K562 (cell line): ENCODE data around the gene ORC3. TPM values are rescaled to one million over a fixed set of nuclear protein-coding genes. Genes with fewer than 3 reads are reported as not detected.

ENCODE experiments used
- BCOR ChIP-seq: fragments of 450-650 bp; IDR thresholded peaks from 2 replicates; pipeline ENCODE4 v1.6.1; 2016
- BMI1 ChIP-seq: fragments of 150-350 bp; IDR thresholded peaks from 2 replicates; pipeline ENCODE4 v1.6.1; 2014; ENCODE audit warnings: low read length
- BRF1 ChIP-seq: IDR thresholded peaks from 3 replicates; pipeline ENCODE4 v1.6.1; 2011; ENCODE audit warnings: borderline replicate concordance, mild to moderate bottlenecking; ENCODE audit not compliant: insufficient read length; ENCODE audit errors: extremely low read depth
- CEBPG ChIP-seq, 3 experiments: fragments of 200-800 bp in 1 of 3; sonication (Bioruptor generic) in 1 of 3; sonication (generic) in 1 of 3; formaldehyde crosslinking in 1 of 3; IDR thresholded peaks in 2 of 3; conservative IDR thresholded peaks in 1 of 3; 2 replicates each; pipeline versions ENCODE4 v1.6.1 to v1.8.0; 2016 to 2022; ENCODE audit warnings: missing compliant biosample characterization in 2 of 3, missing genetic modification characterization in 2 of 3, mild to moderate bottlenecking in 1 of 3, missing genetic modification reagents in 1 of 3
- EZH2 ChIP-seq: IDR thresholded peaks from 2 replicates; pipeline ENCODE4 v1.6.1; 2012; ENCODE audit warnings: low read depth, mild to moderate bottlenecking, inconsistent platforms, low read length, borderline replicate concordance
- FOXJ2 ChIP-seq: fragments of 200-800 bp; sonication (Bioruptor generic); IDR thresholded peaks from 2 replicates; pipeline ENCODE4 v1.6.1; 2016; ENCODE audit warnings: missing genetic modification characterization, missing compliant biosample characterization
- HOXB6 ChIP-seq: fragments of 250-450 bp; sonication (Bioruptor Pico); IDR thresholded peaks from 2 replicates; pipeline ENCODE4 v1.5.1; 2022; ENCODE audit warnings: mild to moderate bottlenecking, borderline replicate concordance
- HSF4 ChIP-seq: fragments of 250-450 bp; sonication (Bioruptor Pico); IDR thresholded peaks from 2 replicates; pipeline ENCODE4 v2.1.2; 2022; ENCODE audit warnings: mild to moderate bottlenecking, moderate library complexity, borderline replicate concordance
- KLF16 ChIP-seq: IDR thresholded peaks from 2 replicates; pipeline ENCODE4 v1.6.1; 2016; ENCODE audit warnings: antibody characterized with exemption
- LARP7 ChIP-seq: fragments of 450-650 bp; IDR thresholded peaks from 2 replicates; pipeline ENCODE4 v1.6.1; 2016
- MTA1 ChIP-seq: fragments of 450-650 bp; IDR thresholded peaks from 2 replicates; pipeline ENCODE4 v1.6.1; 2017; ENCODE audit warnings: borderline replicate concordance
- NR2C1 ChIP-seq, 2 experiments: fragments of 450-650 bp; IDR thresholded peaks; 2 replicates each; pipeline ENCODE4 v1.6.1; 2017; ENCODE audit warnings: mild to moderate bottlenecking in 2 of 2, antibody characterized with exemption in 1 of 2, inconsistent platforms in 1 of 2, missing compliant biosample characterization in 1 of 2, missing genetic modification characterization in 1 of 2
- POLR3A ChIP-seq: IDR thresholded peaks from 2 replicates; pipeline ENCODE4 v1.6.1; 2011; ENCODE audit warnings: borderline replicate concordance, mild to moderate bottlenecking, moderate library complexity; ENCODE audit not compliant: insufficient read length, insufficient read depth; ENCODE audit errors: extremely low read depth
- SFPQ ChIP-seq: fragments of 200-400 bp; formaldehyde crosslinking; IDR thresholded peaks from 2 replicates; pipeline ENCODE4 v1.6.1; 2017; ENCODE audit warnings: mild to moderate bottlenecking, low read depth, low read length, moderate library complexity
- SMARCA4 ChIP-seq: fragments of 450-650 bp; IDR thresholded peaks from 2 replicates; pipeline ENCODE4 v1.6.1; 2016
- TAF1 ChIP-seq: IDR thresholded peaks from 2 replicates; pipeline ENCODE4 v1.6.1; 2011; ENCODE audit warnings: mild to moderate bottlenecking, low read length, moderate library complexity; ENCODE audit not compliant: insufficient read depth, control insufficient read depth, severe bottlenecking; ENCODE audit errors: extremely low read depth
- THRB ChIP-seq: fragments of 450-650 bp; formaldehyde crosslinking; conservative IDR thresholded peaks from 2 replicates; pipeline ENCODE4 v1.4.0; 2022; ENCODE audit warnings: mild to moderate bottlenecking, missing genetic modification characterization
- TSHZ1 ChIP-seq: fragments of 250-450 bp; sonication (Bioruptor Pico); IDR thresholded peaks from 2 replicates; pipeline ENCODE4 v1.4.0; 2020; ENCODE audit warnings: mild to moderate bottlenecking, moderate library complexity
- YBX1 ChIP-seq: fragments of 450-650 bp; IDR thresholded peaks from 2 replicates; pipeline ENCODE4 v1.7.1; 2016; ENCODE audit warnings: mild to moderate bottlenecking
- ZBTB43 ChIP-seq: sonication (generic); formaldehyde crosslinking; IDR thresholded peaks from 2 replicates; pipeline ENCODE4 v1.8.0; 2023; ENCODE audit warnings: mild to moderate bottlenecking, missing genetic modification reagents
- ZNF224 ChIP-seq: sonication (generic); formaldehyde crosslinking; IDR thresholded peaks from 2 replicates; pipeline ENCODE4 v1.8.0; 2022; ENCODE audit warnings: mild to moderate bottlenecking, missing genetic modification reagents
- ZNF24 ChIP-seq: fragments of 450-650 bp; IDR thresholded peaks from 2 replicates; pipeline ENCODE4 v1.6.1; 2016
- ZNF668 ChIP-seq: fragments of 250-450 bp; sonication (Bioruptor Pico); IDR thresholded peaks from 2 replicates; pipeline ENCODE4 v1.8.0; 2022; ENCODE audit warnings: mild to moderate bottlenecking, inconsistent platforms
- polyA plus RNA-seq, 8 experiments: library from polyadenylated mRNA; depleted of rRNA in 4 of 8; stranded (reverse) in 5 of 8; unstranded in 3 of 8; fragments of >200 nt; fragmentation: Nextera tagmentation in 2 of 8; fragmentation: Illumina TruSeq in 1 of 8; extraction: Ambion mirVana in 2 of 8; extraction: Trizol in 1 of 8; gene quantifications; 2 replicates each; pipeline versions ENCODE4 v1.2.1 to v1.2.3, GENCODE V29; 2011 to 2014; ENCODE audit warnings: inconsistent platforms in 1 of 8, missing spikeins in 1 of 8
- total RNA-seq, 7 experiments: library from RNA; depleted of rRNA in 6 of 7; stranded (reverse); fragments of >200 nt in 6 of 7; fragmentation: Illumina TruSeq in 2 of 7; extraction: Trizol in 2 of 7; gene quantifications; 2 replicates each; pipeline versions ENCODE4 v1.2.1 to v1.2.3, GENCODE V29; 2011 to 2021; ENCODE audit warnings: low replicate concordance in 1 of 7

The ORC3 gene
- total and polyA plus RNA-seq, 9 of the 15 experiments (the other 6 are each of a cell fraction or from before 2014, with no cell fraction given), result 28.8 to 159 (median 74.8) TPM

GRCh38 chr6:87701344-87701675 is 111.4 kb downstream of the ORC3 start (continued):
- TF ChIP-seq KLF16, result no peak
- no peak for TF ChIP-seq FOXJ2 (tag)
- no peak for TF ChIP-seq TAF1
- TF ChIP-seq ZBTB43 (CRISPR knock-in tag), result 0 out of 2 replicates have a peak, but pooled peaks have one; percentile 66
- TF ChIP-seq HOXB6 (CRISPR knock-in tag), result no peak
- TF ChIP-seq CEBPG (CRISPR knock-in tag; IDR thresholded peaks at IDR 0.05), result no peak
- no peak for TF ChIP-seq CEBPG (tag; conservative IDR thresholded peaks at IDR 0.05 in 1 of 2, IDR thresholded peaks at IDR 0.05 in 1 of 2)
- no peak for TF ChIP-seq LARP7
- no peak for TF ChIP-seq BMI1
- no peak for TF ChIP-seq ZNF224
- TF ChIP-seq SFPQ, result no peak
- TF ChIP-seq POLR3A, result no peak
- no peak for TF ChIP-seq ZNF668 (CRISPR knock-in tag)
- no peak for TF ChIP-seq SMARCA4
- TF ChIP-seq BCOR, result no peak
- TF ChIP-seq BRF1, result no peak
- TF ChIP-seq ZNF24, result no peak
- TF ChIP-seq MTA1, result no peak
- no peak for TF ChIP-seq THRB (CRISPR knock-in tag)
- no peak for TF ChIP-seq TSHZ1 (CRISPR knock-in tag)
- TF ChIP-seq EZH2, result no peak
- no peak for TF ChIP-seq HSF4 (CRISPR knock-in tag)
- no peak for TF ChIP-seq YBX1
- TF ChIP-seq NR2C1 (IDR thresholded peaks at IDR 0.05), result no peak
- TF ChIP-seq NR2C1 (tag; IDR thresholded peaks at IDR 0.05), result no peak
